Right atrium auricular region (tissue), 2 donors: Measurements from ENCODE around the gene IKZF1. TPM values are rescaled to one million over a fixed set of nuclear protein-coding genes. Genes with fewer than 3 reads are reported as not detected.

Experiments
- DNase-seq: peaks from one replicate; pipeline ENCODE4 v3.0.0-alpha.2; 2019; ENCODE audit warnings: low spot score
- H3K27ac ChIP-seq, 2 donors: fragments of 200-600 bp; sonication (generic); 1 replicate in 1 of 2; 2 replicates in 1 of 2; pipeline ENCODE4 v1.5.1; 2016 to 2019
- H3K27me3 ChIP-seq, 2 donors: fragments of 200-600 bp; sonication (generic); one replicate each; pipeline versions ENCODE4 v1.5.1 to v1.6.0; 2017 to 2019
- H3K36me3 ChIP-seq: fragments of 200-600 bp; sonication (generic); one replicate; pipeline ENCODE4 v1.5.1; 2016
- H3K4me1 ChIP-seq, 2 donors: fragments of 200-600 bp; sonication (generic); one replicate each; pipeline versions ENCODE4 v1.5.1 to v1.6.0; 2017 to 2019
- H3K4me3 ChIP-seq, 2 donors: fragments of 200-600 bp; sonication (generic); 1 replicate in 1 of 2; 2 replicates in 1 of 2; pipeline ENCODE4 v1.5.1; 2017 to 2019; ENCODE audit warnings: mild to moderate bottlenecking in 1 of 2, moderate library complexity in 1 of 2
- H3K9me3 ChIP-seq, 2 donors: fragments of 200-600 bp; sonication (generic); one replicate each; pipeline ENCODE4 v1.5.1; 2019
- CTCF ChIP-seq, 2 donors: fragments of 200-600 bp; sonication (generic); IDR thresholded peaks; one replicate each; pipeline ENCODE4 v1.5.1; 2019; ENCODE audit warnings: antibody characterized with exemption in 2 of 2
- total RNA-seq, 2 donors: library from RNA; depleted of rRNA; stranded (reverse); fragments of >200 nt; gene quantifications; one replicate each; pipeline ENCODE4 v1.1.0, GENCODE V29; 2016

IKZF1 gene
- 1 to 10 TPM; 1.7 to 9.7 TPM for total RNA-seq

GRCh38 chr7:50304129-50304910 is at the start of gene IKZF1:
IKZF1 (plus strand) TSS chr7:50304716; CDS start chr7:50319062, 14,346 bp downstream.
- Histone ChIP-seq H3K27ac (peak within 1 kb of the TSS in 1 of 2 donors; percentile 14), H3K4me3 (peak within 1 kb of the TSS; percentile 31 to 50), H3K9me3 (no peaks in the 10 kb centered on the region), H3K27me3 (peaks cover 3 to 7% of the 10 kb centered on the region in 2 donors), H3K4me1 (no peaks in the 10 kb centered on the region), H3K36me3 (no peaks in the 10 kb centered on the region)
- TF ChIP-seq CTCF (IDR thresholded peaks at IDR 0.05) = no peak
- no peak for DNase-seq

- DNase-seq = no peak
- H3K9me3 ChIP-seq = no peaks in the 10 kb centered on the region
- TF ChIP-seq CTCF (IDR thresholded peaks at IDR 0.05) = no peak
- no peaks in the 10 kb centered on the region for H3K4me1 ChIP-seq
- no peaks in the 10 kb centered on the region for H3K36me3 ChIP-seq
- no peak overlapping the region for H3K4me3 ChIP-seq
- H3K27me3 ChIP-seq = no peaks in the 10 kb centered on the region
- H3K27ac ChIP-seq = no peak overlapping the region
Measured at GRCh38 chr7:50261593-50261992, 42.9 kb upstream of the IKZF1 start.

- TF ChIP-seq CTCF (IDR thresholded peaks at IDR 0.05) = no peak
- Histone ChIP-seq H3K4me1 (no peaks in the 10 kb centered on the region), H3K9me3 (no peaks in the 10 kb centered on the region), H3K4me3 (no peak overlapping the region), H3K27me3 (no peaks in the 10 kb centered on the region), H3K27ac (no peak overlapping the region), H3K36me3 (no peaks in the 10 kb centered on the region)
- no peak for DNase-seq
Measured at GRCh38 chr7:50262446-50262845, 42.1 kb upstream of the IKZF1 start.

DNA sequence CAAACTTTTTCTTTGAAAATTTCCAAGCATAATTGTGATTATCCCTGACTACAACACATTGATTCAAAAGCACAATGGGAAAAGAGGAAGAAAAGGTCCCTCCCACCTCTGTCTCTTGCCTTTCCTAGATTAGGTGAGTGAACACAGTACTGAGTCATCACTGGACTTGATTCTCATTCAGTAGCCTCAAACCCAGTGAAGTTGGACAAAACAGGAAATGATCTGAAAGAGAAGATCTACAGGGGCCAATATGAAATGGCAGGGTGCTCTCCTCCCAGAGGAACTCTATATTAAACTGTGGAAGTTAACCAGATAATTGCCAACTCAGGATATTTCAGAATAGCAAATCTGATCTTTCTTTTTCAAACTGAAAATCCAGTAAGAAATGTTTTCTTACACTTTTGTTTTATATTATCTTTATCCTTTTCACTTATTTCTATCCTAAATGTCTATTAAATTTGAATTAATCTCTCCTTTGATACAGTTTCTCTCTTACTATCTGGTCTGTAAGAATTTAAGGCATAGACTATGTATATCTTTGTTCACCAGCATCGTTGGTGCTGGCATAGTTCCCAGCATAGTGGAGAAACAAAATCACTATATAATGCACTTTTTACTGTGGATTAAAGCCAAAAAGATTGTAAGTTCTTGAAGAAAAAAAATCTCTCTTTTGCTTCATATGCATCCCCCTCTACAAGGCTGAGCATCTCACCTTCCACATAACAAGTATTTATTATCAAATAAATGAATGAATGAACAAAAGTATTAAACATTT is 41.4 kb upstream of the IKZF1 start:
- no peak for DNase-seq
- Histone ChIP-seq H3K4me1 (no peaks in the 10 kb centered on the region), H3K27me3 (no peaks in the 10 kb centered on the region), H3K27ac (no peak overlapping the region), H3K4me3 (no peak overlapping the region), H3K9me3 (no peaks in the 10 kb centered on the region), H3K36me3 (no peaks in the 10 kb centered on the region)
- no peak for TF ChIP-seq CTCF (IDR thresholded peaks at IDR 0.05)

DNA sequence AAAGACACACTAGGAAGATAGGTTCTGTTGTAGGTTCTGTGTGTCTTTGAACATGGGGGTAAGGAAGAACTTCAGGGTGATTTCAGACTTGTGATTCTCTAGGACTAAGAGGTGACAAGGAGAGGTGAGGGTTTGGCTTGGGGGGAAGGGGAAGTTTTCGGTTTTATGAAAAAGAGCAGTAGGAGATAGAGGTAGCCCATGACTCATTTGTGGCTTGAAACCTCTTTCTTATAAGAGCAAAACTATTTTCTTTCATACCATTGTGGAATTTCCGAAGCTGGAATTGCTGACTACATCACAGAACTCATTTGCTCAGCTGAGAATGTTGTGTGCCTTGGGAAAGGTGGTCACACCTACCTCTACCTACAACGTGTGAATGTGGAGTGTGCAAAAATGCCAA is 39.6 kb upstream of the IKZF1 start:
- Histone ChIP-seq H3K27me3 (no peaks in the 10 kb centered on the region), H3K4me3 (no peak overlapping the region), H3K4me1 (no peaks in the 10 kb centered on the region), H3K27ac (no peak overlapping the region), H3K36me3 (no peaks in the 10 kb centered on the region), H3K9me3 (no peaks in the 10 kb centered on the region)
- no peak for TF ChIP-seq CTCF (IDR thresholded peaks at IDR 0.05)
- no peak for DNase-seq
